ENCODE results near the gene ST8SIA4. TPM values are rescaled to one million over a fixed set of nuclear protein-coding genes. Genes with fewer than 3 reads are reported as not detected.

ST8SIA4 gene, protein sequence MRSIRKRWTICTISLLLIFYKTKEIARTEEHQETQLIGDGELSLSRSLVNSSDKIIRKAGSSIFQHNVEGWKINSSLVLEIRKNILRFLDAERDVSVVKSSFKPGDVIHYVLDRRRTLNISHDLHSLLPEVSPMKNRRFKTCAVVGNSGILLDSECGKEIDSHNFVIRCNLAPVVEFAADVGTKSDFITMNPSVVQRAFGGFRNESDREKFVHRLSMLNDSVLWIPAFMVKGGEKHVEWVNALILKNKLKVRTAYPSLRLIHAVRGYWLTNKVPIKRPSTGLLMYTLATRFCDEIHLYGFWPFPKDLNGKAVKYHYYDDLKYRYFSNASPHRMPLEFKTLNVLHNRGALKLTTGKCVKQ
- 7.2 and 9.6 TPM in 2 replicates for total RNA-seq

DNA sequence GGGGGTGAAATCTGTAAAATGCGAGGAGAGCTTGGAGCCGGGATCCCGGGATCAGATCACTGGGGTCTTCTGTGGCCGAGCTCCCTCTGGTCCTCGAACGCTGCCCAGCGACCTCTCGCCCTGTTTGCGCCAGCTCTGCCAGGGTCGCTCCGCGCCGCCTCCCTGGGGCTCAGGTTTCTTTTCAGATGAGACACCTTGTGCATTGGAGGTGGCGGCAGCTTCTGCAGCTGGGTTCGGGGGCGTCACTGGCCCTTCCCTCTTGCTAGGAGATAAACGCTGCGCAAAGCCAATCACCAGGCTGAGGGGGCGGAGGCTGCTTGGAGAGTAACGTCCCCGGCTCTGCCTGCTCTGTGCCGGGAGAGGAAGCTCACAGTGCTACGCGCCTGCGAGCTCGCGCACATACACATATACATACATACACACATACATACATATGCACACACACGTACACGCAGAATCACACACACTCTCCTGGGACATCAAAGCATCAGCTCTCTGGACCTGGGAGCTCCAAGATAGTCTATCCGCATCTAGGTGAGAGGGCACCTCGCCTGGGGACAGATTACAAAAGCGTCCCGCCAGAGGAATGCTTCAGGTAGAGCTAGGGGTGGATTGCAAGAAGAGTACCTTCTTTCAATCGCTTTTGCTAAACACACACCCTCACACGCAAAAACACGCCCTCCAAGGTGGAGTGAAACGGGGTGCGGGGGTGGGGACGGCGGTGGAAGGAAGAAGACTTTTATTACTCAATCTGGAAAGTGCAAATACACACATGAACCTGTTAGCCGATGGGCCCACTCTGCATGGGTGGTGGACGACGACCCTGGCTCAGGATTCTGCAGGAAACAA, at the start of gene ST8SIA4:
Gene ST8SIA4 (minus strand): TSS at position 244 of the 849 bp plus-strand sequence. CDS start 327 bp downstream, outside the sequence.

Small RNAs within 50 kb of the gene (small RNA-seq; reads per million reads assigned to genes)
- not detected for gene MIR548P

Measured in vein endothelial cell (primary cell).